ENCODE data around the gene TFF1. TPM values are rescaled to one million over a fixed set of nuclear protein-coding genes. Genes with fewer than 3 reads are reported as not detected.

Gene TFF1
- total RNA-seq, 3 donors from 2014 or later = 6.0 to 206 (median 60.1) TPM

GRCh38 chr21:42358937-42359336 is 7.4 kb downstream of the TFF1 start:
- DNase-seq = peak in 1 of 3 donors; percentile 6
- ATAC-seq = no peak
- intact Hi-C loops (cut with DNase I, micrococcal nuclease) = no loop called here
- no peaks in the 10 kb centered on the region for H3K36me3 ChIP-seq (ENCODE audit: low read depth)
- peaks cover 4% of the 10 kb centered on the region for H3K9me3 ChIP-seq
- no peaks in the 10 kb centered on the region for H3K4me1 ChIP-seq (ENCODE audit: low read depth)
- TF ChIP-seq CTCF (IDR thresholded peaks at IDR 0.05) = no peak
- H3K4me3 ChIP-seq = no peak overlapping the region

GRCh38 chr21:42358261-42358660 is 8.1 kb downstream of the TFF1 start:
- DNase-seq = peak in 1 of 3 donors; percentile 6
- intact Hi-C loops (cut with DNase I, micrococcal nuclease) = no loop called here

GRCh38 chr21:42357307-42357706 is 9.0 kb downstream of the TFF1 start:
- no peak for TF ChIP-seq CTCF (IDR thresholded peaks at IDR 0.05)
- peaks cover 4% of the 10 kb centered on the region for H3K9me3 ChIP-seq
- ATAC-seq = peak; percentile 82
- no peak overlapping the region for H3K4me3 ChIP-seq
- H3K4me1 ChIP-seq (ENCODE audit: low read depth) = no peaks in the 10 kb centered on the region
- no peaks in the 10 kb centered on the region for H3K36me3 ChIP-seq (ENCODE audit: low read depth)
- DNase-seq = peak in 1 of 3 donors; percentile 11
- intact Hi-C loops (cut with DNase I, micrococcal nuclease) = no loop called here

More at GRCh38 chr21:42358261-42358660, 8.1 kb downstream of the TFF1 start:
- Histone ChIP-seq H3K4me1 (ENCODE audit: low read depth) (no peaks in the 10 kb centered on the region), H3K9me3 (peaks cover 4% of the 10 kb centered on the region), H3K4me3 (no peak overlapping the region), H3K36me3 (ENCODE audit: low read depth) (no peaks in the 10 kb centered on the region)
- no peak for ATAC-seq
- no peak for TF ChIP-seq CTCF (IDR thresholded peaks at IDR 0.05)

GRCh38 chr21:42356650-42357049 is 9.7 kb downstream of the TFF1 start:
- no peaks in the 10 kb centered on the region for H3K36me3 ChIP-seq (ENCODE audit: low read depth)
- H3K9me3 ChIP-seq = peaks cover 4% of the 10 kb centered on the region
- no peak for TF ChIP-seq CTCF (IDR thresholded peaks at IDR 0.05)
- intact Hi-C loops (cut with DNase I, micrococcal nuclease) = no loop called here
- H3K4me3 ChIP-seq = no peak overlapping the region
- no peak for DNase-seq
- H3K4me1 ChIP-seq (ENCODE audit: low read depth) = no peaks in the 10 kb centered on the region
- ATAC-seq = no peak

- H3K36me3 ChIP-seq (ENCODE audit: low read depth) = no peaks in the 10 kb centered on the region
- no peak overlapping the region for H3K4me3 ChIP-seq
- no peaks in the 10 kb centered on the region for H3K4me1 ChIP-seq (ENCODE audit: low read depth)
- no peak for ATAC-seq
- peak in 1 of 3 donors; percentile 1 for DNase-seq
- peaks cover 4% of the 10 kb centered on the region for H3K9me3 ChIP-seq
- TF ChIP-seq CTCF (IDR thresholded peaks at IDR 0.05) = no peak
- intact Hi-C loops (cut with DNase I, micrococcal nuclease) = no loop called here
Measured at GRCh38 chr21:42356046-42356445, 10.3 kb downstream of the TFF1 start.

GRCh38 chr21:42353623-42354022 is 12.7 kb downstream of the TFF1 start:
- DNase-seq (no peak), ATAC-seq (no peak)
- H3K9me3 ChIP-seq = peaks cover 4% of the 10 kb centered on the region
- no peak overlapping the region for H3K4me3 ChIP-seq
- intact Hi-C loops (cut with DNase I, micrococcal nuclease) = no loop called here
- no peaks in the 10 kb centered on the region for H3K36me3 ChIP-seq (ENCODE audit: low read depth)
- no peaks in the 10 kb centered on the region for H3K4me1 ChIP-seq (ENCODE audit: low read depth)
- no peak for TF ChIP-seq CTCF (IDR thresholded peaks at IDR 0.05)

Measured in mucosa of descending colon (tissue), 3 donors.